Activated CD4-positive, alpha-beta memory T cell treated with anti-CD3 and anti-CD28 coated beads for 36 hours (primary cell): ENCODE results near the gene ATP11A. TPM values are rescaled to one million over a fixed set of nuclear protein-coding genes. Genes with fewer than 3 reads are reported as not detected.
A peak's percentile ranks its signal among the peaks of the same experiment; 100 is the strongest.

Experiments used
- CTCF ChIA-PET: fragments of 350-600 bp; sonication (Branson Sonifier 250); formaldehyde crosslinking; loops from one replicate; lab custom pipeline; 2021; ENCODE audit warnings: antibody characterized with exemption, inconsistent platforms; lab: Charles Lee
- POLR2A ChIA-PET: fragments of 350-600 bp; sonication (Branson Sonifier 250); formaldehyde crosslinking; loops from one replicate; lab custom pipeline; 2021; ENCODE audit warnings: antibody characterized with exemption; lab: Charles Lee
- DNase-seq: peaks from one replicate; pipeline ENCODE4 v3.0.0-alpha.2; 2020
- H3K27ac Mint-ChIP-seq: one replicate; pipeline ENCODE4 v1.8.0; 2021; ENCODE audit warnings: mixed read lengths
- H3K27me3 Mint-ChIP-seq: one replicate; pipeline ENCODE4 v1.8.0; 2021; ENCODE audit warnings: mixed read lengths
- H3K36me3 Mint-ChIP-seq: one replicate; pipeline ENCODE4 v1.8.0; 2021; ENCODE audit warnings: mixed read lengths
- H3K4me1 Mint-ChIP-seq: one replicate; pipeline ENCODE4 v1.8.0; 2021; ENCODE audit warnings: low read depth, mixed read lengths
- H3K4me3 Mint-ChIP-seq: one replicate; pipeline ENCODE4 v1.8.0; 2021; ENCODE audit warnings: mild to moderate bottlenecking, mixed read lengths
- H3K9me3 Mint-ChIP-seq: one replicate; pipeline ENCODE4 v1.8.0; 2021; ENCODE audit warnings: mixed read lengths
- intact Hi-C: fragments of 100-400 bp; cut with micrococcal nuclease; formaldehyde crosslinking; loops from one replicate; pipeline ENCODE4 v1.15.1; 2023
- total RNA-seq, 2 experiments: library from RNA; stranded (reverse); gene quantifications; one replicate each; pipeline ENCODE4 v1.2.3, GENCODE V29; 2021

ATP11A gene
- total RNA-seq, 2 experiments from 2014 or later, result 36.6 to 38.7 TPM

- intact Hi-C loops, result no loop called here
- ChIA-PET CTCF (no interaction called here), POLR2A (no interaction called here)
- Mint-ChIP-seq H3K27me3 (no peaks in the 10 kb centered on the region), H3K36me3 (peaks cover 2% of the 10 kb centered on the region), H3K27ac (no peak overlapping the region), H3K4me3 (no peak overlapping the region), H3K9me3 (no peaks in the 10 kb centered on the region), H3K4me1 (no peaks in the 10 kb centered on the region)
- no peak for DNase-seq
Measured at GRCh38 chr13:112887151-112887550, 197.3 kb downstream of the ATP11A start.

- Mint-ChIP-seq H3K9me3 (no peaks in the 10 kb centered on the region), H3K36me3 (no peaks in the 10 kb centered on the region), H3K4me1 (no peaks in the 10 kb centered on the region), H3K27ac (no peak overlapping the region), H3K4me3 (no peak overlapping the region), H3K27me3 (no peaks in the 10 kb centered on the region)
- intact Hi-C loops, result no loop called here
- DNase-seq, result no peak
- ChIA-PET POLR2A (no interaction called here), CTCF (interaction anchor here (0.7 kb wide), 1 partner anchor 13 kb away, joined by 3 read pairs; no protein-coding TSS in a partner anchor)
Measured at GRCh38 chr13:112887557-112887991, 197.7 kb downstream of the ATP11A start.

- Mint-ChIP-seq H3K27me3 (no peaks in the 10 kb centered on the region), H3K9me3 (no peaks in the 10 kb centered on the region), H3K27ac (no peak overlapping the region), H3K4me3 (no peak overlapping the region), H3K36me3 (no peaks in the 10 kb centered on the region), H3K4me1 (no peaks in the 10 kb centered on the region)
- DNase-seq, result no peak
- CTCF ChIA-PET, result interaction anchor here (0.7 kb wide), 1 partner anchor 14 kb away, joined by 3 read pairs; no protein-coding TSS in a partner anchor
- intact Hi-C loops, result no loop called here
- POLR2A ChIA-PET, result no interaction called here
Measured at GRCh38 chr13:112888238-112889111, 198.6 kb downstream of the ATP11A start.

GRCh38 chr13:112889351-112890290 lies 199.8 kb downstream of the ATP11A start:
- no peak overlapping the region for H3K27ac Mint-ChIP-seq
- ChIA-PET POLR2A (no interaction called here), CTCF (no interaction called here)
- H3K4me1 Mint-ChIP-seq, result no peaks in the 10 kb centered on the region
- DNase-seq, result no peak
- no peaks in the 10 kb centered on the region for H3K36me3 Mint-ChIP-seq
- intact Hi-C loops, result no loop called here
- no peaks in the 10 kb centered on the region for H3K27me3 Mint-ChIP-seq
- H3K9me3 Mint-ChIP-seq, result no peaks in the 10 kb centered on the region
- H3K4me3 Mint-ChIP-seq, result no peak overlapping the region

GRCh38 chr13:112890316-112891145 lies 200.7 kb downstream of the ATP11A start:
- DNase-seq, result no peak
- POLR2A ChIA-PET, result no interaction called here
- no peaks in the 10 kb centered on the region for H3K36me3 Mint-ChIP-seq

GRCh38 chr13:112891477-112892401 lies 201.9 kb downstream of the ATP11A start:
- Mint-ChIP-seq H3K27ac (no peak overlapping the region), H3K9me3 (no peaks in the 10 kb centered on the region), H3K4me1 (peaks cover 4% of the 10 kb centered on the region), H3K27me3 (peaks cover 8% of the 10 kb centered on the region), H3K4me3 (no peak overlapping the region), H3K36me3 (no peaks in the 10 kb centered on the region)
- ChIA-PET CTCF (no interaction called here), POLR2A (no interaction called here)
- intact Hi-C loops, result no loop called here
- no peak for DNase-seq

More at GRCh38 chr13:112890316-112891145, 200.7 kb downstream of the ATP11A start:
- peaks cover 4% of the 10 kb centered on the region for H3K4me1 Mint-ChIP-seq
- intact Hi-C loops, result no loop called here
- peaks cover 3% of the 10 kb centered on the region for H3K27me3 Mint-ChIP-seq
- no peaks in the 10 kb centered on the region for H3K9me3 Mint-ChIP-seq
- no peak overlapping the region for H3K27ac Mint-ChIP-seq
- no peak overlapping the region for H3K4me3 Mint-ChIP-seq
- CTCF ChIA-PET, result no interaction called here

GRCh38 chr13:112892426-112893206 lies 202.8 kb downstream of the ATP11A start:
- H3K27me3 Mint-ChIP-seq, result peaks cover 8% of the 10 kb centered on the region
- peaks cover 4% of the 10 kb centered on the region for H3K4me1 Mint-ChIP-seq
- intact Hi-C loops, result no loop called here
- POLR2A ChIA-PET, result no interaction called here
- no peak overlapping the region for H3K4me3 Mint-ChIP-seq
- CTCF ChIA-PET, result no interaction called here
- H3K9me3 Mint-ChIP-seq, result no peaks in the 10 kb centered on the region
- no peaks in the 10 kb centered on the region for H3K36me3 Mint-ChIP-seq
- no peak overlapping the region for H3K27ac Mint-ChIP-seq
- DNase-seq, result no peak

- intact Hi-C loops, result no loop called here
- Mint-ChIP-seq H3K4me1 (peaks cover 4% of the 10 kb centered on the region), H3K36me3 (no peaks in the 10 kb centered on the region), H3K27ac (no peak overlapping the region), H3K4me3 (no peak overlapping the region), H3K9me3 (no peaks in the 10 kb centered on the region), H3K27me3 (peaks cover 8% of the 10 kb centered on the region)
- POLR2A ChIA-PET, result no interaction called here
- CTCF ChIA-PET, result no interaction called here
- DNase-seq, result no peak
Measured at GRCh38 chr13:112893207-112893569, 203.3 kb downstream of the ATP11A start.

- CTCF ChIA-PET, result no interaction called here
- intact Hi-C loops, result no loop called here
- Mint-ChIP-seq H3K4me1 (peaks cover 4% of the 10 kb centered on the region), H3K4me3 (no peak overlapping the region), H3K27me3 (peaks cover 8% of the 10 kb centered on the region), H3K27ac (no peak overlapping the region), H3K9me3 (no peaks in the 10 kb centered on the region), H3K36me3 (no peaks in the 10 kb centered on the region)
- peak; percentile 41 for DNase-seq
- POLR2A ChIA-PET, result no interaction called here
Measured at GRCh38 chr13:112893570-112894422, 204.0 kb downstream of the ATP11A start.

- no peaks in the 10 kb centered on the region for H3K9me3 Mint-ChIP-seq
- H3K27ac Mint-ChIP-seq, result no peak overlapping the region
- H3K4me3 Mint-ChIP-seq, result no peak overlapping the region
- peaks cover 9% of the 10 kb centered on the region for H3K27me3 Mint-ChIP-seq
- H3K4me1 Mint-ChIP-seq, result peaks cover 4% of the 10 kb centered on the region
- ChIA-PET CTCF (no interaction called here), POLR2A (no interaction called here)
- H3K36me3 Mint-ChIP-seq, result no peaks in the 10 kb centered on the region
- no peak for DNase-seq
- intact Hi-C loops, result no loop called here
Measured at GRCh38 chr13:112894423-112894672, 204.5 kb downstream of the ATP11A start.
